Measurements from ENCODE around the gene SIN3A. TPM values are rescaled to one million over a fixed set of nuclear protein-coding genes. Genes with fewer than 3 reads are reported as not detected.
"Not testable (repeated sequence)": the region's sequence is repeated elsewhere in the genome, so short reads cannot be mapped to it uniquely, and the experiment has no call there.

Gene SIN3A
- total RNA-seq, 1 experiment from 2014 or later = 64.4 TPM

- Mint-ChIP-seq H3K27me3 (ENCODE audit: insufficient read depth, unreplicated experiment) (no peaks in the 10 kb centered on the region), H3K4me3 (ENCODE audit: unreplicated experiment) (no peak overlapping the region), H3K4me1 (ENCODE audit: low read depth, unreplicated experiment) (no peaks in the 10 kb centered on the region), H3K9me3 (ENCODE audit: unreplicated experiment) (peaks cover 10% of the 10 kb centered on the region), H3K36me3 (ENCODE audit: insufficient read depth, unreplicated experiment) (peaks cover 39% of the 10 kb centered on the region), H3K27ac (ENCODE audit: unreplicated experiment) (no peak overlapping the region)
- BruUV-seq (replicated peaks) = no TSS peak
- peaks cover 3% of the 10 kb centered on the region; the same call in 1 of the 2 replicates for H3K9me3 ChIP-seq
- no peaks in the 10 kb centered on the region for H3K36me3 ChIP-seq (ENCODE audit: control insufficient read depth, insufficient read depth, low read length)
- H3K4me3 ChIP-seq (ENCODE audit: low read depth, low read length) = no peak overlapping the region
- TF ChIP-seq, protein P1, sequence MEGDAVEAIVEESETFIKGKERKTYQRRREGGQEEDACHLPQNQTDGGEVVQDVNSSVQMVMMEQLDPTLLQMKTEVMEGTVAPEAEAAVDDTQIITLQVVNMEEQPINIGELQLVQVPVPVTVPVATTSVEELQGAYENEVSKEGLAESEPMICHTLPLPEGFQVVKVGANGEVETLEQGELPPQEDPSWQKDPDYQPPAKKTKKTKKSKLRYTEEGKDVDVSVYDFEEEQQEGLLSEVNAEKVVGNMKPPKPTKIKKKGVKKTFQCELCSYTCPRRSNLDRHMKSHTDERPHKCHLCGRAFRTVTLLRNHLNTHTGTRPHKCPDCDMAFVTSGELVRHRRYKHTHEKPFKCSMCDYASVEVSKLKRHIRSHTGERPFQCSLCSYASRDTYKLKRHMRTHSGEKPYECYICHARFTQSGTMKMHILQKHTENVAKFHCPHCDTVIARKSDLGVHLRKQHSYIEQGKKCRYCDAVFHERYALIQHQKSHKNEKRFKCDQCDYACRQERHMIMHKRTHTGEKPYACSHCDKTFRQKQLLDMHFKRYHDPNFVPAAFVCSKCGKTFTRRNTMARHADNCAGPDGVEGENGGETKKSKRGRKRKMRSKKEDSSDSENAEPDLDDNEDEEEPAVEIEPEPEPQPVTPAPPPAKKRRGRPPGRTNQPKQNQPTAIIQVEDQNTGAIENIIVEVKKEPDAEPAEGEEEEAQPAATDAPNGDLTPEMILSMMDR (IDR thresholded peaks at IDR 0.05; ENCODE audit: insufficient read depth in 1 of 2, low read depth in 1 of 2, low read length in 1 of 2, severe bottlenecking in 1 of 2, unreplicated experiment in 1 of 2) = no peak
- H3K4me1 ChIP-seq = no peaks in the 10 kb centered on the region
- DNase-seq = no peak
- ChIA-PET CTCF (no interaction called here), POLR2A (no interaction called here)
- intact Hi-C loops (cut with micrococcal nuclease; ENCODE audit: unreplicated experiment) = no loop called here
- no peaks in the 10 kb centered on the region for H3K27me3 ChIP-seq (replicated peaks; ENCODE audit: control insufficient read depth, insufficient read depth, low read length)
Measured at GRCh38 chr15:75483106-75483505, 31.6 kb upstream of the SIN3A start.

GRCh38 chr15:75480463-75480862, 29.0 kb upstream of the SIN3A start:
- H3K27me3 ChIP-seq (replicated peaks; ENCODE audit: control insufficient read depth, insufficient read depth, low read length); POLR2A ChIA-PET; H3K9me3 ChIP-seq; H3K4me3 ChIP-seq (ENCODE audit: low read depth, low read length); H3K4me1 Mint-ChIP-seq (ENCODE audit: low read depth, unreplicated experiment); H3K4me3 Mint-ChIP-seq (ENCODE audit: unreplicated experiment); intact Hi-C loops (cut with micrococcal nuclease; ENCODE audit: unreplicated experiment); H3K4me1 ChIP-seq; BruUV-seq (replicated peaks); H3K36me3 ChIP-seq (ENCODE audit: control insufficient read depth, insufficient read depth, low read length); H3K27ac Mint-ChIP-seq (ENCODE audit: unreplicated experiment); DNase-seq; H3K27me3 Mint-ChIP-seq (ENCODE audit: insufficient read depth, unreplicated experiment): not testable (repeated sequence)
- CTCF ChIA-PET = interaction anchor here (0.6 kb wide), 1 partner anchor 16 kb away, joined by 3 read pairs; no protein-coding TSS in a partner anchor
- H3K9me3 Mint-ChIP-seq (ENCODE audit: unreplicated experiment) = peaks cover 10% of the 10 kb centered on the region
- peaks cover 31% of the 10 kb centered on the region for H3K36me3 Mint-ChIP-seq (ENCODE audit: insufficient read depth, unreplicated experiment)

GRCh38 chr15:75479670-75480069, 28.2 kb upstream of the SIN3A start:
- Mint-ChIP-seq H3K27me3 (ENCODE audit: insufficient read depth, unreplicated experiment) (no peaks in the 10 kb centered on the region), H3K4me3 (ENCODE audit: unreplicated experiment) (no peak overlapping the region), H3K27ac (ENCODE audit: unreplicated experiment) (no peak overlapping the region), H3K4me1 (ENCODE audit: low read depth, unreplicated experiment) (no peaks in the 10 kb centered on the region), H3K36me3 (ENCODE audit: insufficient read depth, unreplicated experiment) (peaks cover 31% of the 10 kb centered on the region), H3K9me3 (ENCODE audit: unreplicated experiment) (peaks cover 10% of the 10 kb centered on the region)
- BruUV-seq (replicated peaks) = no TSS peak
- Histone ChIP-seq H3K27me3 (replicated peaks; ENCODE audit: control insufficient read depth, insufficient read depth, low read length) (no peaks in the 10 kb centered on the region), H3K4me1 (no peaks in the 10 kb centered on the region), H3K9me3 (peaks cover 3% of the 10 kb centered on the region; the same call in 1 of the 2 replicates), H3K4me3 (ENCODE audit: low read depth, low read length) (no peak overlapping the region), H3K36me3 (ENCODE audit: control insufficient read depth, insufficient read depth, low read length) (no peaks in the 10 kb centered on the region)
- intact Hi-C loops (cut with micrococcal nuclease; ENCODE audit: unreplicated experiment) = no loop called here
- CTCF ChIA-PET = interaction anchor here (0.6 kb wide), 1 partner anchor 15 kb away, joined by 3 read pairs; no protein-coding TSS in a partner anchor
- DNase-seq = no peak
- POLR2A ChIA-PET = no interaction called here
- TF ChIP-seq, protein P1 (IDR thresholded peaks at IDR 0.05; ENCODE audit: insufficient read depth in 1 of 2, low read depth in 1 of 2, low read length in 1 of 2, severe bottlenecking in 1 of 2, unreplicated experiment in 1 of 2) = no peak

DNA sequence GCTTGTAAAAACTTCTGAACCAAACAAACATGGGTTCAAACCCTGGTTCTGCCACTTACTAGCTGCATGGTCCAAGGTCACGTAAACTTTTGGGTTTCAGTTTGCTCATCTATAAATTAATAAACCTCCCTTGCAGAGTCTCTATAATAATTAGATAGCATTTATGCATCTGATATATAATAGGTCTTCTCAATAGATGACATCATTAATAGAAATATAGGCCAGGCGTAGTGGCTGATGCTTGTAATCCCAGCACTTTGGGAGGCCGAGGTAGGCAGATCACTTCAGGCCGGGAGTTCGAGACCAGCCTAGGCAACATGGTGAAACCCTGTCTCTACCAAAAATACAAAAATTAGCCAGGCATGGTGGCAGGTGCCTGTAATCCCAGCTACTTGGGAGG, 25.6 kb upstream of the SIN3A start:
- H3K27me3 Mint-ChIP-seq (ENCODE audit: insufficient read depth, unreplicated experiment); H3K9me3 ChIP-seq; H3K9me3 Mint-ChIP-seq (ENCODE audit: unreplicated experiment); intact Hi-C loops (cut with micrococcal nuclease; ENCODE audit: unreplicated experiment); DNase-seq; CTCF ChIA-PET; H3K27ac Mint-ChIP-seq (ENCODE audit: unreplicated experiment); H3K4me1 Mint-ChIP-seq (ENCODE audit: low read depth, unreplicated experiment); H3K4me3 ChIP-seq (ENCODE audit: low read depth, low read length); BruUV-seq (replicated peaks); H3K4me3 Mint-ChIP-seq (ENCODE audit: unreplicated experiment); H3K27me3 ChIP-seq (replicated peaks; ENCODE audit: control insufficient read depth, insufficient read depth, low read length); H3K36me3 ChIP-seq (ENCODE audit: control insufficient read depth, insufficient read depth, low read length); POLR2A ChIA-PET; H3K4me1 ChIP-seq: not testable (repeated sequence)
- H3K36me3 Mint-ChIP-seq (ENCODE audit: insufficient read depth, unreplicated experiment) = peaks cover 26% of the 10 kb centered on the region
